HepG2 (cell line): Measurements from ENCODE around the gene ADGRL3. TPM values are rescaled to one million over a fixed set of nuclear protein-coding genes. Genes with fewer than 3 reads are reported as not detected.

Experiments
- ATAC-seq: fragments of 200-7000 bp; cut with Tn5 transposase; 3 replicates; pipeline ENCODE4 v1.9.1; 2020; ENCODE audit warnings: mild to moderate bottlenecking, moderate library complexity
- BruUV-seq: library from RNA; stranded (reverse); fragments of 400-500 nt; replicated peaks from 2 replicates; lab custom pipeline; 2021; lab: Mats Ljungman, UMichigan
- CTCF ChIA-PET: fragments of 300-600 bp; formaldehyde crosslinking; extraction: SDS; loops from one replicate; lab custom pipeline; 2021; ENCODE audit warnings: low total read pairs, inconsistent platforms, low intra/inter-chr PET ratio; lab: Yijun Ruan, JAX
- POLR2A ChIA-PET: fragments of 350-600 bp; sonication (Branson Sonifier 250); formaldehyde crosslinking; loops from one replicate; lab custom pipeline; 2020; ENCODE audit warnings: antibody characterized with exemption, inconsistent platforms; lab: Yijun Ruan, JAX
- DNase-seq: peaks from one replicate; pipeline ENCODE4 v3.0.0-alpha.2; 2015; ENCODE audit warnings: low spot score
- FAIRE-seq: peaks from 3 replicates; lab custom pipeline; 2011; peaks lifted over from hg19 to GRCh38; lab: Jason Lieb, UNC
- H2AFZ ChIP-seq: one replicate; pipeline ENCODE4 v1.6.1; 2011; ENCODE audit warnings: low read length, inconsistent platforms
- H3K27ac ChIP-seq: fragments of 300-600 bp; 3 replicates; pipeline ENCODE4 v1.8.0; 2011; ENCODE audit warnings: mixed run types, mild to moderate bottlenecking, mixed read lengths, low read length, inconsistent platforms; ENCODE audit not compliant: insufficient read depth; ENCODE audit errors: extremely low read length
- H3K27me3 ChIP-seq, 2 experiments: fragments of 200-600 bp in 1 of 2; 2 replicates in 1 of 2; 3 replicates in 1 of 2; pipeline versions ENCODE4 v1.6.0 to v1.8.0; 2011; ENCODE audit warnings: low read length in 2 of 2, mild to moderate bottlenecking in 2 of 2, moderate library complexity in 2 of 2, inconsistent platforms in 1 of 2; ENCODE audit not compliant: insufficient read depth in 2 of 2, control insufficient read depth in 1 of 2
- H3K36me3 ChIP-seq, 2 experiments: fragments of 200-600 bp in 1 of 2; replicated peaks in 1 of 2; 2 replicates in 1 of 2; 3 replicates in 1 of 2; pipeline versions ENCODE4 v1.5.1 to v1.8.0; 2011; ENCODE audit warnings: low read length in 2 of 2, inconsistent platforms in 1 of 2; ENCODE audit not compliant: insufficient read depth in 2 of 2, control insufficient read depth in 1 of 2
- H3K4me1 ChIP-seq: 2 replicates; pipeline ENCODE4 v1.5.1; 2012; ENCODE audit warnings: low read length, inconsistent platforms; ENCODE audit not compliant: insufficient read depth
- H3K4me2 ChIP-seq: 2 replicates; pipeline ENCODE4 v1.6.0; 2011; ENCODE audit warnings: low read depth, low read length, inconsistent platforms
- H3K4me3 ChIP-seq, 3 experiments: fragments of 200-600 bp in 1 of 3; sonication (generic), shearing (Covaris generic) in 1 of 3; replicated peaks in 1 of 3; 2 replicates each; pipeline ENCODE4 v1.5.1; 2011 to 2016; ENCODE audit warnings: low read length in 3 of 3, inconsistent platforms in 2 of 3, low read depth in 2 of 3, mild to moderate bottlenecking in 2 of 3, control low read depth in 1 of 3, mixed read lengths in 1 of 3; ENCODE audit not compliant: insufficient read depth in 1 of 3
- H3K79me2 ChIP-seq: one replicate; pipeline ENCODE4 v1.6.1; 2011; ENCODE audit warnings: low read length, inconsistent platforms; ENCODE audit not compliant: insufficient read depth
- H3K9ac ChIP-seq: 2 replicates; pipeline ENCODE4 v1.6.0; 2011; ENCODE audit warnings: mild to moderate bottlenecking, low read depth, low read length, inconsistent platforms; ENCODE audit not compliant: insufficient read depth
- H3K9me3 ChIP-seq: 2 replicates; pipeline ENCODE4 v1.5.1; 2012; ENCODE audit warnings: mild to moderate bottlenecking, low read length
- H4K20me1 ChIP-seq: 2 replicates; pipeline ENCODE4 v1.6.0; 2011; ENCODE audit warnings: inconsistent platforms, mild to moderate bottlenecking, low read length, moderate library complexity; ENCODE audit not compliant: insufficient read depth
- BCL3 ChIP-seq: sonication (generic); formaldehyde crosslinking; IDR thresholded peaks from 2 replicates; pipeline ENCODE4 v1.5.1; 2020; ENCODE audit warnings: mild to moderate bottlenecking, missing genetic modification reagents, moderate library complexity
- FOXA3 ChIP-seq: IDR thresholded peaks from 2 replicates; pipeline ENCODE4 v1.6.1; 2016; ENCODE audit warnings: missing genetic modification reagents, missing compliant biosample characterization
- GATAD1 ChIP-seq: IDR thresholded peaks from 2 replicates; pipeline ENCODE4 v1.6.1; 2016; ENCODE audit warnings: missing genetic modification reagents, missing compliant biosample characterization
- NCOA1 ChIP-seq: sonication (generic); formaldehyde crosslinking; IDR thresholded peaks from 2 replicates; pipeline ENCODE4 v1.9.0; 2021; ENCODE audit warnings: missing genetic modification reagents
- WGBS: methylation state at CpG from one replicate; pipeline ENCODE4 v1.1.6; 2017; ENCODE audit warnings: low lambda C conversion rate; 5-methylcytosine and 5-hydroxymethylcytosine counted together
- in situ Hi-C: cut with HindIII; loops from 2 replicates; pipeline ENCODE4 v1.10.0; 2017; ENCODE audit warnings: low pct_unique_long_range_greater_than_20kb; ENCODE audit not compliant: extremely low pct_ligation_motif_present
- intact Hi-C: fragments of 100-400 bp; cut with micrococcal nuclease; formaldehyde crosslinking; loops from one replicate; pipeline ENCODE4 v1.10.0; 2022; ENCODE audit not compliant: unreplicated experiment
- polyA plus RNA-seq, 8 experiments: library from polyadenylated mRNA; depleted of rRNA in 3 of 8; stranded (reverse) in 7 of 8; unstranded in 1 of 8; fragments of >200 nt; fragmentation: Illumina TruSeq in 4 of 8; extraction: Trizol in 4 of 8; gene quantifications; 2 replicates each; pipeline versions ENCODE4 v1.2.1 to v1.2.3, GENCODE V29; 2011 to 2016; ENCODE audit warnings: low read depth in 4 of 8, missing spikeins in 1 of 8, mixed read lengths in 1 of 8; ENCODE audit not compliant: insufficient read depth in 1 of 8
- total RNA-seq, 5 experiments: library from RNA; depleted of rRNA; stranded (reverse); fragments of >200 nt; fragmentation: Illumina TruSeq; extraction: Trizol; gene quantifications; 2 replicates each; pipeline ENCODE4 v1.2.3, GENCODE V29; 2016; ENCODE audit warnings: low read depth in 1 of 5
- TF ChIP-seq, protein P1 (sequence below): sonication (generic); formaldehyde crosslinking; IDR thresholded peaks from 2 replicates; pipeline ENCODE4 v1.5.0; 2020; ENCODE audit warnings: mild to moderate bottlenecking, missing genetic modification reagents, moderate library complexity

ADGRL3 gene
- total and polyA plus RNA-seq, 2 of the 13 experiments (the other 11 are each of a cell fraction or from before 2014, with no cell fraction given): 0.04 to 0.05 TPM

- Histone ChIP-seq H3K27me3 (no peaks in the 10 kb centered on the region), H3K9ac (no peak overlapping the region), H3K4me2 (no peak overlapping the region), H3K36me3 (no peaks in the 10 kb centered on the region), H3K4me1 (no peaks in the 10 kb centered on the region), H3K79me2 (no peaks in the 10 kb centered on the region), H3K4me3 (no peak overlapping the region), H4K20me1 (no peaks in the 10 kb centered on the region), H3K9me3 (no peaks in the 10 kb centered on the region), H3K27ac (no peak overlapping the region), H2AFZ (no peak overlapping the region)
- TF ChIP-seq NCOA1 (CRISPR knock-in tag) (no peak), FOXA3 (CRISPR knock-in tag) (no peak), BCL3 (CRISPR knock-in tag) (no peak), GATAD1 (CRISPR knock-in tag) (no peak)
- TF ChIP-seq, protein P1, sequence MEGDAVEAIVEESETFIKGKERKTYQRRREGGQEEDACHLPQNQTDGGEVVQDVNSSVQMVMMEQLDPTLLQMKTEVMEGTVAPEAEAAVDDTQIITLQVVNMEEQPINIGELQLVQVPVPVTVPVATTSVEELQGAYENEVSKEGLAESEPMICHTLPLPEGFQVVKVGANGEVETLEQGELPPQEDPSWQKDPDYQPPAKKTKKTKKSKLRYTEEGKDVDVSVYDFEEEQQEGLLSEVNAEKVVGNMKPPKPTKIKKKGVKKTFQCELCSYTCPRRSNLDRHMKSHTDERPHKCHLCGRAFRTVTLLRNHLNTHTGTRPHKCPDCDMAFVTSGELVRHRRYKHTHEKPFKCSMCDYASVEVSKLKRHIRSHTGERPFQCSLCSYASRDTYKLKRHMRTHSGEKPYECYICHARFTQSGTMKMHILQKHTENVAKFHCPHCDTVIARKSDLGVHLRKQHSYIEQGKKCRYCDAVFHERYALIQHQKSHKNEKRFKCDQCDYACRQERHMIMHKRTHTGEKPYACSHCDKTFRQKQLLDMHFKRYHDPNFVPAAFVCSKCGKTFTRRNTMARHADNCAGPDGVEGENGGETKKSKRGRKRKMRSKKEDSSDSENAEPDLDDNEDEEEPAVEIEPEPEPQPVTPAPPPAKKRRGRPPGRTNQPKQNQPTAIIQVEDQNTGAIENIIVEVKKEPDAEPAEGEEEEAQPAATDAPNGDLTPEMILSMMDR: 0 out of 2 replicates have a peak, but pooled peaks have one; percentile 25
- WGBS: 19% methylated on average over 4 of the region's 4 CpGs
- CTCF ChIA-PET: no interaction called here
- FAIRE-seq: no peak
- intact Hi-C loops (no loop called here), in situ Hi-C loops (no loop called here)
- POLR2A ChIA-PET: no interaction called here
- DNase-seq: peak; percentile 1
- no TSS peak for BruUV-seq
- peak; percentile 53; the same call in 1 of the 3 replicates for ATAC-seq
These were observed 541.4 kb downstream of the ADGRL3 start for GRCh38 chr4:61741327-61742096.
